ENCODE results near the gene OTUD5.
A peak's percentile ranks its signal among the peaks of the same experiment; 100 is the strongest.

Gene OTUD5

DNA sequence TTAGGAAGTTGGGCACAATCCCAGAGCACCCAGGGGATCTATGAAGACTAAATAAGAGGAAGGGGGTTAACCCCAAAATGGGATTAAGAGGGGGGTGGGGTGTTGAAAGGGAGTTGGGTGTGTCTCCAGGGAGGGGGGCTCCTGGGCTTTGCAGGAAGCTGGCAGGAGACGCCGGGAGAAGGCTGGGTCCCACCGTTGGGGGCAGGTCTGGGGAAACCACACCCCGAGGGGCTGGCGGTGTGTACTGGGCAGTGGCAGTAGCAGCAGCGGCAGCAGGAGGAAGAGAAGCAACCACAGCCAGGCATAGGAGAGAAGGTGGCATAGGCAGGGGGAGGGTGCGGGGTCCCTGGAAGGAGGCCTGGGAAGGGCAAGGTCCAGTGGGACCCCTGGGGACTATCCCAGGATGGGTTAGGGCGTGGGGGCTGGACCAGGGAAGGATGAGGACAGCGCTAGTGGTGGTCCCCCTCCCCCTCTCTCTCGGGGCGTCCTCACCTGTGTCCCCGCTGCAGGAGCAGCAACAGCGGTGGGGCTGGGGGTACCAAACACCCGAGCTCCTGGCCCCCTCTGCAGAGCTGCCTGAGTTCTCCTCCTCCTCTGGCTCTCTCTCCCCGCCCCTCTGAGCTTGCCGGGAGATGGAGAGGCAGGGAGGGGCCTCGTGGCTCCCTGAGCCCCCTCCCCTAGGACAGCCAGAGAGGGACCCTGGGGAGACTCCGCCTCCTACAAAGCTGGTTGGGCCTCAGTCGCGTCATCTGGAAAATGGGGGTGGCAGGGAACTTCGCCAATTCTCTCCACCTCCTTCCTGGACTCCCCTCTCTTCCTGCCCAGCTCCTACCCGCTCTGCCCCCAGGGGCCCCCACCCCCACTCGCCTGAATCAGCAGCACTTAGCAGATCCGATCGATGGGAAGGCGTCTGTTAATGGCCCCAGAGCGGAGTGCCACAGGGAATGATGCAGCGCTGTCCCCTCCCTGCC is 14.1 kb upstream of the OTUD5 start, which contains the start of gene KCND1:
Gene KCND1 (minus strand): TSS at position 596 of the 971 bp plus-strand sequence. CDS start 1,573 bp downstream, outside the sequence.
- DNase-seq: no peak

DNA sequence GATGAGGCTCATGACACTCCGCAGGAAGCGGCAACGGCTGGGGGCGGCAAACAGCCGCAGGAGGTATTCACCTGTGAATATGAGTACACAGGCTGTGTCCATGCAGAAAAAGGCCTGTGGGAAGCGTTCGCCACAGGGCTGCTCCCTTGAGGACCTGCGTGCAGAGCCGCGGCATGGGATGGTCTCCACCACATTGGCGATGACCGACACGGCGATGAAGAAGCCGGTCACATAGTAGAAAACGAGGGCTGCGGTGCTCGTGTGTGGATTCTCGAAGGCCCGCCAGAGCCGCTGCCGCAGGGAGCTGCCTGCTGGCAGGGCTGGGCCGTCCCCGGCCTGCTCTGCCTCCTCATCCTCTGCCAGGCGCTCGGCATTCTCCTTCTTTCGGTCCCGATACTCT is 12.1 kb upstream of the OTUD5 start:
- no peak for DNase-seq

DNA sequence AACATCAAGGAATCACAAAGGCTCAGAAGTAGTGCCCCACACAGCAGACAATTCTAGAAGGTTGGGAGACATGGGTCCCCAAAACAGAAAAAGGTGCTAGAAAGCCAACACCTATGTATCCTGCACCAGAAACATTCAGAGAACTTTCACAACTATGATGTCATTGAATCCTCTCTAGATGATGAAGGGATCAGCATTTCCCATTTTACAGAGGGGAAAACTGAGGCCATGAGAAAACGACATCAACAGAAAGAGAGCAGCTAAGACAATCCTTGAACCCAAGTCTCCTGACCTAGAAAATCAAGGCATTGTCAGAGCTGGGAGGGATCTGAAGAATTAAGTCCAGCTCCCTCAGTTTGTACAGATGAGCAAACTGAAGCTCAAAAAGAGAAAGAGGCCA is 11.0 kb upstream of the OTUD5 start:
- no peak for DNase-seq

DNA sequence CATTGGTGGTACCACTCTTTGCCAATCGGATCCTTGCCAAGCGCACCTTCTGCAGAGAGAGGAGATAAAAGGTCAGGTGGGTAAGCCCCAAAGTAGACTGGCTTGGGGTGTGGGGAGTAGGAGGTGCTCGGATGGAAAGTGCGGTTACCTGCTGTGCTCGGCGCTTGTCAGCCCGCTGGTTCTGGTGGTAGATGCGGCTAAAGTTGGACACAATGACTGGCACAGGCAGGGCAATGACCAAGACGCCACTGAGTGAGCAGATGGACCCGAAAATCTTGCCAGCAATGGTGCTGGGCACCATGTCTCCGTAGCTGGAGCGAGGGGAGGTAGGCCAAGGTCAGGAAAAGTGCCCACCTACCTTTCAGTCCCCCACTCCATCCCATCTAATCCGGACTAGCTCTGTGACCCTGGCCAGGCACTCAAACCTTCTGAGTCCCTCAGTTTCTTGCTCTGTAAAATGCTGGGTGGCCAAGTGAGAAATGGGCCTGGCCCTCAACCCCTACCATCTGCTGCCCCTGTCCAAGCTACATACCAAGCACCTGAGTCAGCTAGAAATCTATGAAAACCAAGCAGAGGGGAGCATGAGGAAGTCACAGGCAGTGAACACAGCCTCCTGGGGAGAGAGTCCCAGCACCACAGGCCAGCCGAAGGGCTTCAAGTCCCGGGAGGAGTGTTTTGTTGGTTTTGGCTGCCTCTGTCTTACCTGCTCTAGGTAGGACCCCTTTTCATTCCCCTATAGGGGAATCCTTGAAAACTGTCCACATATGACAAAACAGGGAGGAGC is 9.6 kb upstream of the OTUD5 start:
- DNase-seq: no peak

DNA sequence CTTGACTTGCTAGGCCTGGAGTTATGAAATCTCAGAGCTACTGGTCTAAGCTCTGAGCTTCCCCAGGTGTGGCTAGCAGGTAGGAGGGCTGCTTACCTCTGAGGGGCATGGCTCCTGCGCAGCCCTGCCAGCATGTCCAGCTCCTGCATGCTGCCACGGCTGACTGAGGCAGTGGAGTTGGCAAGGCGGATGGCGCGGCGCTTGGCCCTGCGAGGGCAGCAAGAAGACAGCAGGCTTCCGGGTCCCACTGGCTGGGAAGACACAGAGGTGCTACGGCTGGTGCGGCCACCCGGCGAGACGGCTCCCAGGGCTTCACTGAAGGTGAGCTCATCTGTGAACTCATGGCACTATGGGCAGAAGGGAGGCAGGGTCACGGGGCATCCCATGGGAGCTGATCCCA is 8.6 kb upstream of the OTUD5 start:
- no peak for DNase-seq

DNA sequence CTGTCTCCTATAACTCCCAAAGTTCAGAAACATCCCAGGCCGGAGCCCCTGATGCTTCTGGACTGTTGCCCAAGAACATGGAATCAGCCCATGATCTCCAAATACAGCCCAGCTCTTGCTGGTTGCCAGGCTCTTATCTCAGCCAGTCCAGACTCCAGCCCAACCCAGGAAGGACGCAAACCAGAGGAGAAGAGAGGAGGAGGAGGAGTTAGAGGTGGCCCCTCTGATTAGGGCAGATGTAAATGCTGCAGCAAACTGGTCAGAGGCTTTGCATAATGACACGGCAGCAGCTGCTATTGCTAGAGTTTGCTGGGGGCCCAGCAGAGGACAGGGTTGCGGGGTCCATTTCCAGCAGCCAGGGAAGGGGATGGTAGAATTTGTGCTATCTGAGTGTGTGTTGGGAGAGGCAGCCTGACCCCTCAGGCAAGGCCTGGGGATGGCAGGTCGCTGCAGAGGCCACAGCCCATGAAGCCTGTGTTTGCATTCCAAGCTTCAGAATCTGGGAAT is 4.2 kb upstream of the OTUD5 start:
- DNase-seq: no peak

DNA sequence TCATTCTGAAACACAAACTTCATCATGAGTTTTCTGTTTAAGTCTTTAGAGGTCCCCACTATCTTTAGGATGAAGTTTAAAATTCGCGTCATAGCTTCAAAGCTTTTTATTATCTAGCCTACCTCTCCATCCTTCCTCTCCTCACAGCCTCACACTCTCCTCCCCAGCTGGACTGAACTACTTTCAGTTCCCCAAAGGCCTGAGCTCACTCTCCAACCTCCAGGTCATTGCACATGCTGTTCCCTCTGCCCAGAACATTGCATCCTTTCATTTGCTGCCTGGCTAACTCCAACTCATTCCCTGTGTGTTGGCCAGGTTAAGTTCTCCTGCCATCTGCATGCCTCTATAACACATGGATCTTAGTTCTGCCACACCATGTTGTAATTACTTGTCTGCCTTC is 2.9 kb upstream of the OTUD5 start:
- DNase-seq: no peak

DNA sequence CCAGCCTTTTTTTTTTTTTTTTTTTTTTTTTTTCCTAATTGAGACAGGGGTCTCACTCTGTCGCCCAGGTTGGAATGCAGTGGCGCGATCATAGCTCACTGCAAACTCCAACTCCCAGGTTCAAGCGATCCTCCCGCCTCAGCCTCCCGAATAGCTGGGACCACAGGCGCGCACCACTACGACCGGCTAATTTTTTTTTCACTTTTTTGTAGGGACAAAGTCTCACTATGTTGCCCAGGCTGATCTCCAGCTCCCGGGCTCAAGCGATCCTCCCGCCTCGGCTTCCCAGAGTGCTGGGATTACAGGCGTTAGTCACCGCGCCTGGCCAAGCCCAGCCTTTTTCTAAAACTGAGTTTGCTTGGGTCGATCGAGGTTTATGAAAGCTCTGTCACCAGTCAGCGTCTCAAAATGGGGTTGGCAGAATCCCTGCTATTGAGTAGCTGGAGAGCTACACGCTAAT is 1.3 kb upstream of the OTUD5 start:
- no peak for DNase-seq

DNA sequence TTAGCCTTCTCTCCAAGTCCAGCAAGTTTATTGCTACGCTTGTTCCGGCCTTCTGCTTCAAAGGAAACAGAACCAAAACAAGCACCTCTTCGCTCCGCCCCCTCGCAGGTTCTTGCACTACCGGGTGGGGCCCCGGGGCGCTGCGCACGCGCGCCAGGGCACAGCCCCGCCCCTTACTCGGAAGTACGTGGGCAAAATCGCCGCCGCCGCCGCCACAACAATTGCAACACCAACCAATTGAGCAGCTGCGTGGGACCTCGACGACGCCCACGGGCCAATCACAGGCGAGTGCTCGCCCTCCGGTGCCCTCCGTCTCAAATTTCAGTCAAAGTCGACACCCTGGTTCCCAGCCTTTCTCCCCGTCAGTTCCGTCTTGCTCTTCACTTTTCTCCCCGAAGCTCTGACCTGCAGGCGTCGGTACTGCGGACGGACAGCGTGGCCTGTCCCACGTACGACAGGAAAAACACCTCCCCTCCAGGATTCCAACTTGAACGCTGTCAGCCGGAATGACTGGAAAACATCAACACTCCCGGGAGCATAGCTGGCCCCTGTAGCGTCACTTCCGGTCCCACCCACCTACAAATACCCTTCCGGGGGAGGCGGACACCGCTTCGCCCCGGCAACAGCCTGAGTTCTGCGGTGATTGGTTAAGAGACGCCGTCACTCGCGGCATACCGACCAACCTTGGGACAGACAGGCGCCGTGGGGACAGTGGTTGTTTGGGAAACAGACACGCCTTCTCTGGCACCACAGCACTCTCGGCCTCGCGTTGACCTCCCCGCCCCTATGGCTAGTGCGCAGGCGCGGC is 624 bp upstream of the OTUD5 start:
- DNase-seq: peak; percentile 88

DNA sequence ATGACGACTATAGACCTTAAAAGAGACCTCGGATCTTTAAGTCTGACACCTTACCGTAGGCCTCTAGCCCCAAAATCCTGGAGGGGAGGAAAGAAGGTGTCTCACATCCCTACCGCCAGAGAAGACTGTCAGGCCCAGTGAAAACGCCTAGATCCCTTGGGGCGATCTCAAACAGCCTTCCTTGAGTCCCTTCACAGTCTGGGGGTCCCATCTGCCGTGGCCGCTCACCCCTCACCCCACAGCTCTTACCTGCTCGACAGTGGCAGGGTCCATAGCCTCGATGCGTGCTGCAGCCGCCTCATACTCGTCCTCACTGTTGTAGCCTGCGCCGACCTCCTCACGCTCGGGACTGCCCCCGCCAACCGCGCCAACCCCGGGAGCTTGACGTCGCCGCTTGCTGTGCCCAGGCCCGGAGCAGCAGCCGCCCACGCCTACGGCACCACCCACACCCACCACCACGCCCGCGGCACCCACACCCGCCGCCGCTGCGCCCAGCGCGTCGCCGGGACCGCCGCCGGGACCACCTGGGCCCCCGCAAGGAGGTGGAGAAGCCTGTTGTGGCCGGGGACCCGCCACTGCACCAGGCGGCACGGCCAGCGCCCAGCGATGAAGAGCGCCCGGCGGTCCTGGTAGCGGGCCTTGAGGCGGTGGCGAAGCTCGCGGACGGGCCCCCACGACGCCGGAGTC is 536 bp downstream of the OTUD5 start:
- DNase-seq: no peak

DNA sequence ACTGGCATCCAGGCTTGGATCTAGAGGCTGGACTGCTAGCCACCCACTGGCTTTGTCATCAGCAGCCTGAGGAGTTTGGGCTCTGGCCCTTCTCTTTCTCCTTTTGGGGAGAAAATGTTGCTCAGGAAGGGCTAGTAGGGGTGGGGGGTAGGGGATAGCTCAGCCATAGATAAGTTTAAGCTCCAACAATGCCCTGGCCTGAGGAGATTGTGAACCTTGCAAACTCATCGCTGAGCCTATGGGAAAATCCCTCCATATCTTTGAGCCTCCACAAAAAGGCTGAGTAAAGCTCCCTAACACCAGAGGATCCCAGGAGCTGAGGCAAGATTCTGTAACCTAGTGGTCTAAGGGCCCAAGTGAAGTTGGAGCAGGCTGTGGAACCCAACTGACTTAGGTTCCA is 8.8 kb downstream of the OTUD5 start:
- DNase-seq: no peak

DNA sequence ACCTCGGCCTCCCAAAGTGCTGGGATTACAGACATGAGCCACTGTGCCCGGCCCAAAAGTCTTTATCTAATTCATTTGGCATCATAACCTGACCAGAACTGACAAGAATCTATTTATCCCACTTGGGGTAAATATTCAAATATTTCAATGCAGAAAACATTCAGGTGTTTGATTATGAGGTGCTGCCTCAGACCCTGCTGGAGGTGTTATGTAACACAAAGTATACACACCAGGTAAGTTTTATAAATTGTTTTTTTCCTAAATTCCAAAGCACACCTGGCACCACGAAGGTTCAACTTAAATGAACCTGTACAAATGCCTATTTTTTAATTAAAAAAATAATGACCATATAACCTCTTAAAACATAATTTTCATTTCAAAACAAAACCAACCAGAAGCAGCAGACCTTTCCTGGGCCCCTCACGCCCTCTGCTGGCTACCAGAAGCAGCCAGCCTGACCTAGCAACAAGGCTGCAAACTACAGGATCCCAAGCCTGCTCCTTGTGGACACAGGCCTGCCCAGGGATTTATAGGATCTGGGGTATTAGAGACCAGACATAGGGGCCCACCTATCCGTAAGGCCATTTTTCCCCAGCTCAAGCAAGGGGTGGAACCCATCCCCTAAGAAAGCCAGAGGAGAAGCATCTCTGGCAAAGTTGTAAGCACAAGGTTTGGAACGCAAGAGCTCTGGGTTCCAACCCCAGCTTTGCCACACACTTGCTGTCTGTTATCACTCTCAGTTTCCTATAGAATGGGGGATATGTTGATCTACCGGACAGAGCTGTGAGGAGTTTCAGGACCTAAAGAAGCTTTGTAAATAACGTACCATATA is 11.7 kb downstream of the OTUD5 start:
- no peak for DNase-seq

DNA sequence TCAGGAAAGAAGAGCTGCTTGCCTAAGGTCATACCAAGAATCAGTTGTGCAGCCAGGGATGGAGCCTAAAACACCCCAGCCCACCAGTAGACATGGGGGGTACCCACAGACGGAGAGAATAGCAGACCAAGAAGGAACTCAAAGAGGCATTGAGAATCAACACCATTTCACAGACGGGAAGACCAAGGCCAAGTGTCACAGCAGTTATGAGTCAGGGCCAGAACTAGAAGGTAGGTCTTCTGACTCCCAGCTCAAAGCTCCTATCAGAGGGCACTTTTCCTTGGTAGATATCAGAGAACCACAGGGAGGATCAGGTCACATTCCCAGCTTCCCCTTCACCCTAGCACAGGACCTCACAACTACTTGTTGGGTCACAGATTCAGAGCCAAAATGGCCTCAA is 14.5 kb downstream of the OTUD5 start:
- DNase-seq: no peak

DNA sequence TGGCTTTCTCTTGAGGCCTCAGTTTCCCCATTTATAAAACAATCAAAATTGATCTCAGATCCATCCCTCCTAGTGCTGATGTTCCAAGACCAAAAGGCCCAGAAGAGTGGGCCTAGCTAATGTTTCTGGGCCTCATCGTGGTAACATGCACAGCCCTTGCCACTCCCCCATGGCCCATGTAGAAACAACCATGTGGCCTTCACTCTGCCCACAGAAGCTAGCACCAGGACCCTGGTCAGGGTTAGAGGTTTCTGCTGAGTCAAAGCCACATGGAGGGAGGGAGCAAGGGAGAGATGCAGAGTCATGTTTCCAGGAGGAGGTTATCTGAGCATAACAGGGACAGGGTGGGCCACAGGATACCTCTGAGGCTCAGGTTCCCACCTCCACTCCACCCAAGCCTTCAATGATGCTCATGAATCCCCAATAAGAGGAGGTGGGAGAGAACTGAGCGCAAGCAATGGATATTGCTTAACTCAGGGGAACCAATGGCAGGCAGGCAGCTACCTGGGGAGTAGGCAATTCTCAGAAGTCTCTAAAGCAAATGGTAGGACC is 16.9 kb downstream of the OTUD5 start:
- no peak for DNase-seq

DNA sequence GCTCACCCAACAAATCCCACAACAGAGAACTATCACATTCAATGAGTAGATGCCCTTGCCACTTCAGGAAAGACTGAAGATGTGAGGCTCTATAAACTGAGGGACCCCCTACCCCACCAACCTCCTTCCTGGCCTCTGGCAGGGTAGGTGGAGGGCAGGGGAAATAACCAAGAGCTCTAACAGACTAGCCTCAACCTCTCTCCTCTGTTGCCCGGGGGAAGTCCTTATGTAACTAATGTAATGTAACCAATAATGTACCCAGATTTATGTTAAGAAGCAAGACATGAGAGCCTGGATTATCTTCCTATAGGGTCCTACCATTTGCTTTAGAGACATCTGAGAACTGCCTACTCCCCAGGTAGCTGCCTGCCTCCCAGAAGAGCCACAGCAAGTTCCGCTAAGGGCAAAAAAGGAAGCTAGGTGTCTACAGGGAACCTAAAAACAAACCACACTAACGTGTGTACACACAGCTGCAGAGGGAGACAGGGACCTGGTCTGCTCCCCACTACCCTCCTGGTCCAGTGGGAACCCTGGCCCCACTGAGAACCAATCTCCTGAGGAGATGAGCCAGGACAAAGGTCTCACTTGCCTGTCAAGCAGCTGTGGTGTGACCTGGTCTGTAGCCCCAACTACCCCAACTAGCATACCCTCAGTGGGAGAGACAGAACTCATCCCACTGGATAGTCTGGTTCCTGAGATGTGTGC is 17.7 kb downstream of the OTUD5 start:
- no peak for DNase-seq

DNA sequence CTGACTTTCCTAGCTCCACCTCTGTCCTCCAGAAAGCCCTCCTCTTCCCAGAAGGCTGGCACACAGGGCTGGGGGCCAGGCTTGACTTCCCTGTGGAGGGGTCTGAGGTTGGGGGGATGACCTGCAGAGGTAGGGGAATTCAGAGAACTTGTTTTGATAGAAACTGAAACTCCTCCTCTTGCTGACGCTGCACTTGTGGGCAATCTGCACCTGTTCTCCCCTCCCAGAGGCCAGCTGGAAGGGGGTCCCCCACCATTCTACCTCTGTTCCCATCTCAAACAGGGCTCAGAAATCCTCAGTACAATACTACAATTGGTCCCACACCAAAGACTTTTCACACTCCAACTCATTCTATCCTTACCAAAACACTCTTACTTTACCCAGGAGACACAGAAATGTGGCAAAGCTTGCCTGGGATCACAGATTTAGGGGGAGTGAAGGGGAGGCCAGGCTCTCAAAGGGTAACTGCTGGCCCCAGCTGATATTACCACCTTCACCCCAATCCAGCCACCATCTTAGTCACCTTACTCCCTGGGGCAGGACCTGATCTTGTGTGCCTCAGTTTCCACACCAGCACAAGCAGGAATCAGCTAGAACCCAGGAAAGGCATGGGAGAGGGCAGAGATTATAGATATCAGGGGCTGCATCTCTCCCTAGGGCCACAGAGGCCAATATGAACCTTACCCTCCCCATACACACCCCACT is 18.5 kb downstream of the OTUD5 start:
- DNase-seq: no peak

DNA sequence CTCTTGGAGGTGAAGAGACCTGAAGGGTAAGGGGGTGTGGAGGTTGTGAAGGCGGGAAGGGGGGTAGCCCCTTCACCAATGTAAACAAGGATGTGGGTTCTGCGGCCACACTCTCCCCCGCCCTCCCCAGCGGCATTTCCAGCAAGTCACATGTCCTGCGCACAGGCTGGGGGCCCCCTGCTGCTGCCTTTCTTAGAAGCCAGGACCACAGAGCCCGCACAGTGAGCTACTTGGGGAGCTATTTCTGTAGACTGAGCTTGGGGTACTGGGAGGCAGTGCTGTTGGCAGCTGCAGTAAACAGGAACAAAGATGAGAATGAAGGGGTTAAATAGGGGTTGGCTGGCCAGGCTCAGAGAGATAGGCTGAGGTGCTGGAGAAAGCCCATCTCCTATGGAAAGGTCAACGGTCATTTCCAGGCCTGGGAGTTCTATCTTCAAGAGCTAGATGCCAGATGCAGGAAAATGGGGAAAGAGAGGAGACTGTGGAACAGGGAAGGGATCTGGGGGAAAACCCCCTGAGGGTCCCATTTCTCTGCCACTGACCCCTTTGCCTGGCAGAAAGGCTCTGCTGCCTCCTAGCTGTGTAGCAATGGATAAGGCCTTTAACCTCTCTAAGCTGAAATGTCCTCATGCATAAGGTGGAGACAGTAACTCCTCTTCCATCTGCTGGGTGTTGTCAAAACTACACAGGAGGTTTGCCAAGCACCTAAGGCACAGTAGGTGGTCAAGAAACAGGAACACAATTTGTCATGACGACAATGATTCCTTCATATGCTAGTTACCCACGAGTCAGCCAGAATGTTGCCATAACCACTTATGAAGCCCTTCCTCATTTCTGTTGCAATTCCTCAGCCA is 20.1 kb downstream of the OTUD5 start:
- DNase-seq: no peak

DNA sequence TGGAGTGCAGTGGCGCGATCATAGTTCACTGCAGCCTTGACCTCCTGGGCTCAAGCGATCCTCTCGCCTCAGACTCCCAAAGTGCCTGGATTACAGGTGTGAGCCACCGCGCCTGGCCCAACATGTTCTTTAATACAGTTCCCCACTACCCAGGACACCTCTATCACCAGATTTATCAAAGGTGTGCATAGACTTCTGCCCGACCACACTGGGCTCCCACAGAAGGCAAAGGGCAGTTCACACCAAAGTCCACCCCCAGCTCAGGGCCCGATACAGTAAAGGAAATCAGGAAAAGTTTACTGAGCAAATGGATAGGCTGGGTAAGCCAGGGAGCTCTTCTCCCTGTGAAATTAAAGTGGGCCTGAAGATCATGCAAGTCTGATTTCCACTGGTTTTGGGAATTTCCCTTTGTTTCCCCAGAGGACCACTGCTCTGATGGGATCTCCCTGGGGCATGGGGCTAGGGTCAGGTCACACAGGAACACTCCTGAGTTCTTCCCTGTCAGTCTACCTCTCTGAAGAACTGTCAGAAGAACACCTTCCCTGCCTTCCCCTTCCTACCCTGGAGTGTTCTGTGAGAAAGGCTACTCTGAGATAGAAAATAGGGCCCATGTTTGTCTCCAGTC is 20.9 kb downstream of the OTUD5 start:
- DNase-seq: no peak

Measured in NCI-H774 (cell line).